C4-2B (cell line): ENCODE measurements around the gene TMEM72.

Experiments
- CTCF ChIP-seq: fragments of 450-650 bp; conservative IDR thresholded peaks from 2 replicates; pipeline ENCODE4 v1.5.1; 2017; ENCODE audit warnings: mild to moderate bottlenecking
- ZFX ChIP-seq: fragments of 450-650 bp; IDR thresholded peaks from 2 replicates; pipeline ENCODE4 v1.6.1; 2017

- TF ChIP-seq CTCF, result no peak
- no peak for TF ChIP-seq ZFX
These were observed 47.1 kb upstream of the TMEM72 start for GRCh38 chr10:44864051-44864450.
